GDM1 (cell line): ENCODE results near the gene SOX11.

ENCODE experiments used
- DNase-seq: peaks from one replicate; lab custom pipeline; 2025; lab: John Stamatoyannopoulos, UW

Gene SOX11

GRCh38 chr2:5723791-5724735, 31.9 kb downstream of the SOX11 start:
- no peak for DNase-seq

GRCh38 chr2:5725072-5725471, 32.9 kb downstream of the SOX11 start:
- DNase-seq = no peak

DNA sequence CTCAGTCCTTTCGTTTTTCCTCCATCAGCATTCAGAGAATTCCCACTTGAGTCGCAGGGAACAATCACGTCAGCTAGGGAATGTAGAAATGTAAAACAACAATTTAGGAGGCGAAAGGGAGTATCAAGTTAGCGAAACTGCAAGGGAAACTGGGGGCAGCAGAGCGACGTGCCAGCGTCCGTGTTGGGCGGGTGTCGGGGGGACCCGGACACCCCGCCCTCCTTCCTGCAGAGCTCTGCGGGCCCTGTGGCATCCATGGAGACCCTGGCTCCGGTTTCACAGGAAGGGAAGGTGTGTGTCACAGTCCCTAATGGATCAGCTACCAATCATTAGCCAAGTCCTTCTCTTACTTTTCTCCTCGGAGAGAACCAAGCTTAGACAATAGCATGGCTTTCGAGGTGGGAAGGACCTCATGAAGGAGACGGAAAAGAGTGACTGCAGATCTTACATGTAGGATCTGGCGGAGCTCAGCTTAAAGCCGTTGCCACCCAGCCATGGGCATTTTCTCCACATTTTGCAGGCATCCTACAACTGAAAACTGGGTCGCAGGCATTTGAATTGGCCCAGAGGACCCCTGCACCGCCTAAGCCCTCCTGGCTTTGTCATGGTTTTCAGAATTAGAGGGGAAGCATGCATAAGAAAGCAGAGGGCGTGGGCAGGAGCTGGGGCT, 33.7 kb downstream of the SOX11 start:
- no peak for DNase-seq

- no peak for DNase-seq
Measured at GRCh38 chr2:5727235-5727634, 35.1 kb downstream of the SOX11 start.

DNA sequence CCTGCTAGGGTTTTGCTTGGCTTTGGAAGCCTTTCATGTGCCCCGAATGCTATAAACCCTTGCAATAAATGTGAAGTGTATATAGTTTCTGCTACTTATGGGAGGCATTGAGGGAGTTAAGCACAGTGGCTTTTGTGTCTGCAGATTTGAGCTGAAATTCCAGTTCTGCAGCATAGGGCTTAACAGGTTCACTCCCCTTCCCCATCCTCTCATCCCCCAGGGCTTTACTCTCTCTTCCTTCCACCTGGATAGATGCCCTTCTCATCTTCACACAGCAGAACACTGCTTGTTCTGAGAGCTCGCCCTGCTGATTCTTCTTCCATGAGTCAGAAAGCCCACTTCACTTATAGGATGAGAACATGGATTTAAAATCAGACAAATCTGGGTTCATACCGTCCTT, 37.2 kb downstream of the SOX11 start:
- DNase-seq = no peak

- no peak for DNase-seq
Measured at GRCh38 chr2:5730386-5730785, 38.2 kb downstream of the SOX11 start.

DNA sequence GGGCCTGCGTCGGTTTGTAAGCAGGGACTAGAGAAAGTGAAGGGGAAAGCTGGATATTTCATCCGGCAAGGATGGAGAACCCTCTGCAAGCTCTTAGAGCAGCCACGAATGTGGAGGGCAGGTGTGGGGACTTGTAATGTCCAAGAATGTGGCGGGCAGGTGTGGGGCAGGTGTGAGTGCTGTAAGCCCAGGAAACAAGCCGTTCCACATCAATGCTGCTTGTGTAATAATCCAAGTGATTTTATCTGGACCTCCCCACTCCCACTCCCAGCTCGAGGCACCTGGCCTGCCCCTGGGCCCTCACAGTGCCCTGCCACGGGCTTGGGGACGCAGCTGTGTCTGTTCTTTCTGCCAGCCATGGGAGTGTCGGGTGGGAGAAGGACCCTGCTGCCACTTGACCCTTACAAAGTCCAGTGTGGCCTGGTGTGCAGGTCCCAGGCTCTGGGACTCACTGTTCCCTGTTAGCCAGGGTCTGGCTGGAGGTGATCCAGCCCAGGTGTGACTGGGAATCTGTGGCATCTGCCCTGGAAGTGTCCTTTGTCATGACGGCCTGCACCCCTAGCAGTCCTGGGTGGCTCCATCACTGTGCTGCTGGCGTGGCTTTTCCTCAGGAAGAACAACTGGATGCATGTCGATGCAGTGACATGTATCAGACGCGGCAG, 42.8 kb downstream of the SOX11 start:
- no peak for DNase-seq

GRCh38 chr2:5735521-5735861, 43.3 kb downstream of the SOX11 start:
- no peak for DNase-seq

GRCh38 chr2:5736050-5736449, 43.9 kb downstream of the SOX11 start:
- no peak for DNase-seq

GRCh38 chr2:5736886-5737285, 44.7 kb downstream of the SOX11 start:
- DNase-seq = no peak

- DNase-seq = no peak
Measured at GRCh38 chr2:5740053-5740452, 47.9 kb downstream of the SOX11 start.

- DNase-seq = no peak
Measured at GRCh38 chr2:5740817-5741216, 48.6 kb downstream of the SOX11 start.

DNA sequence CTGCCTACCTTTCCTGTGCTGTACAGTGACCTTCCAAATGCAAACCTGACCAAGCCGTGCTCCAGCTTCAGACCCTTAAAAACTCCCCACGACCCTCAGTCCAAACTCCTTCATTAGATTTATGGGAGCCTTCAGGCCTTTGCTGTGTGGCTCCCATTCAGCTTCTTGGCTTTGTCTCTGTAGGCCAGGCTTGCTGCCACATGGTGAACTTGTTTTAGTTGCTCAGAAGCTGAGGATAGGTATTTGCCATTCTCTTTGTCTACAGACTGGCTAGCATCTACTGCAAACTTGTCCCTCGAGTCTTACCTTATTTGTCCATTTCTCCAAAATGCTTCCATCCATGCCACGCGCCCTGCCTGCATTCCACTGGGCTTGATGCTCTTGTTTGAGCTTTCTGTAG, 49.1 kb downstream of the SOX11 start:
- no peak for DNase-seq

DNA sequence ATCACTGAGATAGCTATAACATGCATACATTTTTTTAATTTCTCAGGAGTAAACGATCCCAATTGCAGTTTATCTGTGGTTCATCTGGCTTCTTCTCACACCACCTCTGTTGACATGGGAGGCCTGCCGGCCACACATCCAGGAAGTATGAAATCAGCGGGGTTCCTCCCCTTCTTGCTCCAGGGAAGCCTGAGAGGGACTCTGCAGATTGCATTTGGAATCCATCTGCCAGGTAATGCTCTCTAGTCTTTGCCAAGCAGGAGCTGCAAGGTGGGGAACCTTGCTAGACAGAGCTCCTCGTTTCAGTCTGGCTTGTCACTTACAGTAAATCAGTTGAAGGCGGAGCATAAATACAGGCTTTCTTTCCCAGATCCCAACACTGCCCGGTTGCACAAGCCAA, 49.9 kb downstream of the SOX11 start:
- DNase-seq = no peak

GRCh38 chr2:5748391-5748790, 56.2 kb downstream of the SOX11 start:
- no peak for DNase-seq

- no peak for DNase-seq
Measured at GRCh38 chr2:5748946-5749345, 56.8 kb downstream of the SOX11 start.

GRCh38 chr2:5749347-5749746, 57.2 kb downstream of the SOX11 start:
- DNase-seq = no peak
